ENCODE data around the gene RNASEH2C. TPM values are rescaled to one million over a fixed set of nuclear protein-coding genes. Genes with fewer than 3 reads are reported as not detected.

Gene RNASEH2C
- total and polyA plus RNA-seq, 2 of the 13 experiments (the other 11 are each of a cell fraction or from before 2014, with no cell fraction given): 27.4 to 50.9 TPM

DNA sequence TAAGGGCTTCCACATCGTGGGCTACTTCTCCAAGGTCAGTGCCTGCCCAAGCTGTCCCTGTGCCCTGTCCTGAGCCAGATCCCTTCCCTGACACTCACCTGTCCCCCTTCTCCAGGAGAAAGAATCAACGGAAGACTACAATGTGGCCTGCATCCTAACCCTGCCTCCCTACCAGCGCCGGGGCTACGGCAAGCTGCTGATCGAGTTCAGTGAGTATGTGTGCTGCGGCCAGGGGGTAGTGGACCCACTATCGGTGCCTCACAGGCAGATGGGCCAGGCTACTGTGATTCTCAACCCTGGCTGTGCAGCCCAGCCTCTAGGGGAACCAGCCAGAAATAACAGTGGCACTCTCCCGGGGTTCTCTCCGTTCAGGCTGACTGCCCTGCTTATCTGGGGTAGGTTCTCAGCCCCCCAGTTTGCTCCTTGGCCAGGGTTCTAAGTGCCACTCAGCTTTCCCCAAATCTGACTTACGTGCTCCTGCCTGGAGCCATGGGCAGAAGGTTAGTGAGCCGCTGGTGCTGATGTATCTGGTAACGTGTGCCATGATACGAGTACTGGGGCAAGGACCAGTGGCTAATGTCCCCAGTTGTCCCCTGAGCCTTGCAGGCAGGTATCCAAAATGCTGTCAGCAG lies 3.7 kb downstream of the RNASEH2C start:
- H2AFZ ChIP-seq (ENCODE audit: low read length): no peak overlapping the region
- no peak for FAIRE-seq
- peaks cover 29 to 60% of the 10 kb centered on the region in 2 experiments for H3K36me3 ChIP-seq (replicated peaks in 1 of 2; ENCODE audit: control insufficient read depth in 1 of 2, insufficient read depth in 2 of 2, low read length in 2 of 2)
- in situ Hi-C loops (cut with HindIII; ENCODE audit: extremely low pct_ligation_motif_present, low pct_unique_long_range_greater_than_20kb) (loop anchor here (10.0 kb wide), 2 partner anchors 98 to 268 kb away; no protein-coding TSS in a partner anchor), intact Hi-C loops (cut with micrococcal nuclease; ENCODE audit: unreplicated experiment) (no loop called here)
- peaks cover 8% of the 10 kb centered on the region for H4K20me1 ChIP-seq (ENCODE audit: insufficient read depth, low read length)
- ChIA-PET CTCF (ENCODE audit: low intra/inter-chr PET ratio, low total read pairs) (no interaction called here), POLR2A (interaction anchor here (0.8 kb wide), 1 partner anchor 26 kb away, joined by 3 read pairs; no protein-coding TSS in a partner anchor)
- H3K4me1 ChIP-seq (ENCODE audit: insufficient read depth, low read length): peaks cover 37% of the 10 kb centered on the region
- DNase-seq (ENCODE audit: low spot score): no peak
- BruUV-seq (replicated peaks): no TSS peak
- H3K4me3 ChIP-seq (replicated peaks in 1 of 3; ENCODE audit: insufficient read depth in 1 of 3, low read depth in 2 of 3, low read length in 3 of 3): no peak overlapping the region
- H3K27me3 ChIP-seq (ENCODE audit: control insufficient read depth in 1 of 2, insufficient read depth in 2 of 2, low read length in 2 of 2): no peaks in the 10 kb centered on the region; a peak in 1 of 5 replicates
- peaks cover 18% of the 10 kb centered on the region for H3K79me2 ChIP-seq (ENCODE audit: insufficient read depth, low read length)
- no peaks in the 10 kb centered on the region for H3K9me3 ChIP-seq (ENCODE audit: low read length)
- no peak for TF ChIP-seq HOXD1 (CRISPR knock-in tag; IDR thresholded peaks at IDR 0.05)
- TF ChIP-seq, protein P1, sequence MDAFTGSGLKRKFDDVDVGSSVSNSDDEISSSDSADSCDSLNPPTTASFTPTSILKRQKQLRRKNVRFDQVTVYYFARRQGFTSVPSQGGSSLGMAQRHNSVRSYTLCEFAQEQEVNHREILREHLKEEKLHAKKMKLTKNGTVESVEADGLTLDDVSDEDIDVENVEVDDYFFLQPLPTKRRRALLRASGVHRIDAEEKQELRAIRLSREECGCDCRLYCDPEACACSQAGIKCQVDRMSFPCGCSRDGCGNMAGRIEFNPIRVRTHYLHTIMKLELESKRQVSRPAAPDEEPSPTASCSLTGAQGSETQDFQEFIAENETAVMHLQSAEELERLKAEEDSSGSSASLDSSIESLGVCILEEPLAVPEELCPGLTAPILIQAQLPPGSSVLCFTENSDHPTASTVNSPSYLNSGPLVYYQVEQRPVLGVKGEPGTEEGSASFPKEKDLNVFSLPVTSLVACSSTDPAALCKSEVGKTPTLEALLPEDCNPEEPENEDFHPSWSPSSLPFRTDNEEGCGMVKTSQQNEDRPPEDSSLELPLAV (CRISPR knock-in tag; conservative IDR thresholded peaks at IDR 0.05; ENCODE audit: low read depth): no peak
- TF ChIP-seq HNRNPL (IDR thresholded peaks at IDR 0.05; ENCODE audit: low read depth, low read length): no peak
- TF ChIP-seq AGO2 (optimal IDR thresholded peaks at IDR 0.05; ENCODE audit: low read depth, low read length): peak; percentile 51
- no peak for TF ChIP-seq ZNF20 (CRISPR knock-in tag; IDR thresholded peaks at IDR 0.05)
- 0 out of 2 replicates have a peak, but pooled peaks have one; percentile 10 for TF ChIP-seq POLR2AphosphoS5 (IDR thresholded peaks at IDR 0.05; ENCODE audit: low read depth, low read length)
- TF ChIP-seq, protein P2, sequence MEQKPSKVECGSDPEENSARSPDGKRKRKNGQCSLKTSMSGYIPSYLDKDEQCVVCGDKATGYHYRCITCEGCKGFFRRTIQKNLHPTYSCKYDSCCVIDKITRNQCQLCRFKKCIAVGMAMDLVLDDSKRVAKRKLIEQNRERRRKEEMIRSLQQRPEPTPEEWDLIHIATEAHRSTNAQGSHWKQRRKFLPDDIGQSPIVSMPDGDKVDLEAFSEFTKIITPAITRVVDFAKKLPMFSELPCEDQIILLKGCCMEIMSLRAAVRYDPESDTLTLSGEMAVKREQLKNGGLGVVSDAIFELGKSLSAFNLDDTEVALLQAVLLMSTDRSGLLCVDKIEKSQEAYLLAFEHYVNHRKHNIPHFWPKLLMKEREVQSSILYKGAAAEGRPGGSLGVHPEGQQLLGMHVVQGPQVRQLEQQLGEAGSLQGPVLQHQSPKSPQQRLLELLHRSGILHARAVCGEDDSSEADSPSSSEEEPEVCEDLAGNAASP (CRISPR knock-in tag; IDR thresholded peaks at IDR 0.05; ENCODE audit: borderline replicate concordance): no peak
- TF ChIP-seq ZNF616 (CRISPR knock-in tag; IDR thresholded peaks at IDR 0.05; ENCODE audit: low read depth): no peak
- no peak for TF ChIP-seq IRX3 (CRISPR knock-in tag; IDR thresholded peaks at IDR 0.05; ENCODE audit: borderline replicate concordance, low read depth)
- TF ChIP-seq, protein P3, sequence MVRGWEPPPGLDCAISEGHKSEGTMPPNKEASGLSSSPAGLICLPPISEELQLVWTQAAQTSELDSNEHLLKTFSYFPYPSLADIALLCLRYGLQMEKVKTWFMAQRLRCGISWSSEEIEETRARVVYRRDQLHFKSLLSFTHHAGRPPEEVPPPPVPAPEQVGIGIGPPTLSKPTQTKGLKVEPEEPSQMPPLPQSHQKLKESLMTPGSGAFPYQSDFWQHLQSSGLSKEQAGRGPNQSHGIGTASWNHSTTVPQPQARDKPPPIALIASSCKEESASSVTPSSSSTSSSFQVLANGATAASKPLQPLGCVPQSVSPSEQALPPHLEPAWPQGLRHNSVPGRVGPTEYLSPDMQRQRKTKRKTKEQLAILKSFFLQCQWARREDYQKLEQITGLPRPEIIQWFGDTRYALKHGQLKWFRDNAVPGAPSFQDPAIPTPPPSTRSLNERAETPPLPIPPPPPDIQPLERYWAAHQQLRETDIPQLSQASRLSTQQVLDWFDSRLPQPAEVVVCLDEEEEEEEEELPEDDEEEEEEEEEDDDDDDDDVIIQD (CRISPR knock-in tag; IDR thresholded peaks at IDR 0.05; ENCODE audit: low read depth): no peak
- TF ChIP-seq, protein P4, sequence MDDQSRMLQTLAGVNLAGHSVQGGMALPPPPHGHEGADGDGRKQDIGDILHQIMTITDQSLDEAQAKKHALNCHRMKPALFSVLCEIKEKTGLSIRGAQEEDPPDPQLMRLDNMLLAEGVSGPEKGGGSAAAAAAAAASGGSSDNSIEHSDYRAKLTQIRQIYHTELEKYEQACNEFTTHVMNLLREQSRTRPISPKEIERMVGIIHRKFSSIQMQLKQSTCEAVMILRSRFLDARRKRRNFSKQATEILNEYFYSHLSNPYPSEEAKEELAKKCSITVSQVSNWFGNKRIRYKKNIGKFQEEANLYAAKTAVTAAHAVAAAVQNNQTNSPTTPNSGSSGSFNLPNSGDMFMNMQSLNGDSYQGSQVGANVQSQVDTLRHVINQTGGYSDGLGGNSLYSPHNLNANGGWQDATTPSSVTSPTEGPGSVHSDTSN (CRISPR knock-in tag; IDR thresholded peaks at IDR 0.05; ENCODE audit: borderline replicate concordance): no peak
- H3K4me2 ChIP-seq (ENCODE audit: low read depth, low read length): no peak overlapping the region
- no peak overlapping the region for H3K27ac ChIP-seq (ENCODE audit: extremely low read length, insufficient read depth, low read length)
- no peak for ATAC-seq
- WGBS (ENCODE audit: low lambda C conversion rate): 94% methylated on average over 13 of the region's 14 CpGs
- no peak overlapping the region for H3K9ac ChIP-seq (ENCODE audit: insufficient read depth, low read depth, low read length)
